Kidney (tissue), 14 donors: ENCODE measurements around the gene KPNA3. TPM values are rescaled to one million over a fixed set of nuclear protein-coding genes. Genes with fewer than 3 reads are reported as not detected.

Experiments used
- DNase-seq, 5 donors: peaks; one replicate each; pipeline ENCODE4 v3.0.0-alpha.2; 2013 to 2020
- FAIRE-seq: peaks from 2 replicates; lab custom pipeline; 2012; peaks lifted over from hg19 to GRCh38; lab: Jason Lieb, UNC
- H3K27ac ChIP-seq, 2 donors: one replicate each; pipeline ENCODE4 v1.7.0; 2013; ENCODE audit warnings: low read depth in 2 of 2, low read length in 2 of 2, inconsistent platforms in 1 of 2
- H3K27me3 ChIP-seq: one replicate; pipeline ENCODE4 v1.7.1; 2013; ENCODE audit warnings: low read length, inconsistent platforms; ENCODE audit not compliant: control insufficient read depth, insufficient read depth
- H3K36me3 ChIP-seq, 3 donors: one replicate each; pipeline versions ENCODE4 v1.7.0 to v1.7.1; 2013; ENCODE audit warnings: low read length in 3 of 3, control low read depth in 1 of 3, inconsistent platforms in 1 of 3; ENCODE audit not compliant: insufficient read depth in 3 of 3, control insufficient read depth in 2 of 3
- H3K4me1 ChIP-seq, 3 donors: one replicate each; pipeline versions ENCODE4 v1.7.0 to v1.7.1; 2013; ENCODE audit warnings: low read length in 3 of 3, inconsistent platforms in 1 of 3, low read depth in 1 of 3; ENCODE audit not compliant: control insufficient read depth in 2 of 3, insufficient read depth in 2 of 3
- H3K4me3 ChIP-seq, 3 donors: one replicate each; pipeline versions ENCODE4 v1.7.0 to v1.8.1; 2013; ENCODE audit warnings: low read length in 3 of 3, control low read depth in 1 of 3, inconsistent platforms in 1 of 3
- H3K9ac ChIP-seq, 3 donors: one replicate each; pipeline versions ENCODE4 v1.7.0 to v1.7.1; 2013; ENCODE audit warnings: low read length in 3 of 3, control low read depth in 1 of 3, inconsistent platforms in 1 of 3
- H3K9me3 ChIP-seq, 3 donors: one replicate each; pipeline versions ENCODE4 v1.7.0 to v1.7.1; 2013; ENCODE audit warnings: low read length in 3 of 3, control low read depth in 1 of 3, inconsistent platforms in 1 of 3; ENCODE audit not compliant: control insufficient read depth in 2 of 3, insufficient read depth in 1 of 3
- intact Hi-C: fragments of 100-400 bp; cut with DNase I; formaldehyde crosslinking; loops from one replicate; pipeline ENCODE4 v1.11.1; 2022
- polyA plus RNA-seq: library from polyadenylated mRNA; stranded (reverse); fragments of 350-450 nt; fragmentation: Illumina TruSeq; extraction: RNeasy Lipid Tissue Mini Kit (QIAGEN cat#74804); gene quantifications from one replicate; pipeline ENCODE4 v1.2.3, GENCODE V29; 2014; ENCODE audit warnings: low read depth, low replicate concordance; ENCODE audit not compliant: insufficient read depth
- total RNA-seq: library from RNA; stranded (reverse); fragmentation: NEBNext Ultra II Directional; extraction: Animal tissue kit (Norgen Biotek cat#: 25700); gene quantifications from one replicate; pipeline ENCODE4 v1.2.1, GENCODE V29; 2021
- TF ChIP-seq, protein P1 (sequence below): IDR thresholded peaks from 3 replicates; pipeline ENCODE4 v1.5.1; 2012; ENCODE audit warnings: mild to moderate bottlenecking, moderate library complexity, borderline replicate concordance; ENCODE audit not compliant: insufficient read depth; ENCODE audit errors: extremely low read depth
- donor health status: control.
- donor health status: control.
- donor health status: control.
- donor health status: control.
- donor health status: control.
- donor health status: DM: yes; HTN: yes; CAD: no.
- donor health status: Normal renal cell carcinoma (clear cell type).

The KPNA3 gene
- total and polyA plus RNA-seq, 2 donors from 2014 or later: 9.4 to 22.3 TPM

- FAIRE-seq (no peak), DNase-seq (no peak)
- no peaks in the 10 kb centered on the region for H3K9me3 ChIP-seq
- no peaks in the 10 kb centered on the region for H3K27me3 ChIP-seq
- intact Hi-C loops: no loop called here
- no peak overlapping the region for H3K4me3 ChIP-seq
- no peak overlapping the region for H3K9ac ChIP-seq
- TF ChIP-seq, protein P1, sequence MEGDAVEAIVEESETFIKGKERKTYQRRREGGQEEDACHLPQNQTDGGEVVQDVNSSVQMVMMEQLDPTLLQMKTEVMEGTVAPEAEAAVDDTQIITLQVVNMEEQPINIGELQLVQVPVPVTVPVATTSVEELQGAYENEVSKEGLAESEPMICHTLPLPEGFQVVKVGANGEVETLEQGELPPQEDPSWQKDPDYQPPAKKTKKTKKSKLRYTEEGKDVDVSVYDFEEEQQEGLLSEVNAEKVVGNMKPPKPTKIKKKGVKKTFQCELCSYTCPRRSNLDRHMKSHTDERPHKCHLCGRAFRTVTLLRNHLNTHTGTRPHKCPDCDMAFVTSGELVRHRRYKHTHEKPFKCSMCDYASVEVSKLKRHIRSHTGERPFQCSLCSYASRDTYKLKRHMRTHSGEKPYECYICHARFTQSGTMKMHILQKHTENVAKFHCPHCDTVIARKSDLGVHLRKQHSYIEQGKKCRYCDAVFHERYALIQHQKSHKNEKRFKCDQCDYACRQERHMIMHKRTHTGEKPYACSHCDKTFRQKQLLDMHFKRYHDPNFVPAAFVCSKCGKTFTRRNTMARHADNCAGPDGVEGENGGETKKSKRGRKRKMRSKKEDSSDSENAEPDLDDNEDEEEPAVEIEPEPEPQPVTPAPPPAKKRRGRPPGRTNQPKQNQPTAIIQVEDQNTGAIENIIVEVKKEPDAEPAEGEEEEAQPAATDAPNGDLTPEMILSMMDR: no peak
- no peaks in the 10 kb centered on the region for H3K36me3 ChIP-seq
- H3K4me1 ChIP-seq: no peaks in the 10 kb centered on the region
- H3K27ac ChIP-seq: no peak overlapping the region
Observed at GRCh38 chr13:49657241-49657641, 135.2 kb downstream of the KPNA3 start.

DNA sequence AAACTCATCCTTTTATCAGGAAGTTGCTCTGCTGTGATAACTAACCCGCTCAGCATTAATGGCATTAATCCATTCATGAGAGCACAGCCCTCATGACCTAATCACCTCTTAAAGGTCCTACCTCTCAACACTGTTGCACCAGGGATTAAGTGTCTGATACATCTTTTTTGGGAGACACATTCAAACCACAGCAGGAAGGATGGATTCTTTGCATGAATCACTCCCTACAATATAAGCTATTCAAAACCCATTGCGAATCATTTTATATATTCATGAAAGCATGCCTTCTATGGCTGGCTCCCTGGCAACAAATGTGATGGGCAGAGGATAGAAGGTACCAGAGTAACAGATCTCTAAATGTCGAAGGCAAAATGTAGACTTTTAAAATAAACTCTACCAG lies 136.6 kb downstream of the KPNA3 start:
- Histone ChIP-seq H3K9ac (no peak overlapping the region), H3K4me1 (no peaks in the 10 kb centered on the region), H3K9me3 (no peaks in the 10 kb centered on the region), H3K27me3 (no peaks in the 10 kb centered on the region), H3K4me3 (no peak overlapping the region), H3K27ac (no peak overlapping the region), H3K36me3 (no peaks in the 10 kb centered on the region)
- FAIRE-seq: no peak
- TF ChIP-seq, protein P1: no peak
- intact Hi-C loops: no loop called here
- no peak for DNase-seq

- Histone ChIP-seq H3K9me3 (no peaks in the 10 kb centered on the region), H3K27me3 (no peaks in the 10 kb centered on the region), H3K4me1 (no peaks in the 10 kb centered on the region), H3K4me3 (no peak overlapping the region), H3K27ac (no peak overlapping the region), H3K36me3 (no peaks in the 10 kb centered on the region), H3K9ac (no peak overlapping the region)
- FAIRE-seq (no peak), DNase-seq (no peak)
- TF ChIP-seq, protein P1: no peak
- intact Hi-C loops: no loop called here
Observed at GRCh38 chr13:49654011-49654410, 138.5 kb downstream of the KPNA3 start.

DNA sequence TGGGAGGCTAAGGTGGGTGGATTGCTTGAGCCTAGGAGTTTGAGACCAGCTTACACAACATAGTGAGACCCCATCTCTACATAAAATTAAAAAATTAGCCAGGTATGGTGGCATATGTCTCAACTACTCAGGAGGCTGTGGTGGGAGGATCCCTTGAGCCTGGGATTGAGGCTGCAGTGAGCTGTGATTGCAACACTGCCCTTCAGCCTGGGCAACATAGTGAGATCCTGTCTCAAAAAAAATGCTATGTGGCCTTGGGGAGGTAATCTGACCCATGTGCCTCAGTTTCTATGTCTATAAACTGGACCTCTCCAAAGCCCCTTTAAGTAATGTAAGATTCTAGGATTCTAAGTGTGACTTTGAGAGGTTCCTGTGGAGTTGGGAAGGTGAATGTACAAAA lies 139.0 kb downstream of the KPNA3 start:
- H3K27me3 ChIP-seq: no peaks in the 10 kb centered on the region
- H3K4me1 ChIP-seq: no peaks in the 10 kb centered on the region
- intact Hi-C loops: no loop called here
- DNase-seq: no peak
- TF ChIP-seq, protein P1: no peak
- no peaks in the 10 kb centered on the region for H3K9me3 ChIP-seq
- H3K9ac ChIP-seq: no peak overlapping the region
- no peak for FAIRE-seq
- H3K27ac ChIP-seq: no peak overlapping the region
- no peaks in the 10 kb centered on the region for H3K36me3 ChIP-seq
- no peak overlapping the region for H3K4me3 ChIP-seq
